NCI-H82 treated with DMSO at 0.1 percent for 48 hours (cell line): ENCODE measurements around the gene SKP2.
A peak's percentile ranks its signal among the peaks of the same experiment; 100 is the strongest.
"Not testable (repeated sequence)": the region's sequence is repeated elsewhere in the genome, so short reads cannot be mapped to it uniquely, and the experiment has no call there.

Experiments
- DNase-seq: peaks from one replicate; lab custom pipeline; 2025; ENCODE audit not compliant: unreplicated experiment; lab: John Stamatoyannopoulos, UW

SKP2 gene

DNA sequence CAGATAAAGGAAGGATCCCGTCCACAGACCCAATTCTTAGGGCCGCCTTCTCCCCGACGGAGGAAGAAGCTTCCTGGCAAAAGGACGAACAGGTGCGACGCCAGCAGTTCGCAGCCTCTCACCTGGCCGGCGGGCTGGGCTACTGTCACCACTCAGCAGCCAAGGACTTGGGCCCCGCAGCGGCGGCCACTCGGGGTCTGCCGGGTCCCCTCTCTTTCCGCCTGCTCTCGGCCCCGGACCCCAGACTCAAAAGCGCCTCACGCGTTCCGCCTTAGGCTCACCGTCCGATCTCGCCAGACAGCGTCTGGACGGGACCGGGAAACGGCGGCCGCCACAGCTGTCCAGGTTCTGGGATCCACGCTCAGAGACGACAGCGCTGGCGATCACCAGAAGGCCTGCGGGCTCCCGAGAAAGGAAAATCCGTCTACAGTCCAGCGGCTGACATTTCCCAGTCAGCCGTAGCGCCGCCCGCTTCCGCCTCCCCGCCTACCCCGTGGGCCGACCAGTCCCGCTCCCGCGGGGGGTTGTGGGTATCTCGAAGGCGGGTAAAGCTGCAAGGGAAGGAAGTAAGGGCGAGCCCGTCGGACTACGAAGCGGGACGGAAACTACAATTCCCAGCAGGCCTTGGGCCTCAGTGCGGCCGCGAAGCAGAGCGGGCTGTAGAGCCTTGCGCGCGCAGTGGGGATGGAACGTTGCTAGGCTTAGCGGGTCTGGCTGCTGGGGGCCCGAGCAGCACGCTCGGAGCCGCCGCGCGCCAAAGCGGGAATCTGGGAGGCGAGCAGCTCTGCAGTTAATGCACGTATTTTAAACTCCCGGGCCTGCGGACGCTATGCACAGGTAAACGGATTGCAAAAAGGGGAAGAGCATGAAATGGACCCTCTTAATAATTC is at the start of gene SKP2, which contains the start of gene LMBRD2:
SKP2 (plus strand) TSS at position 678 of the 890 bp plus-strand sequence; CDS start at position 830, 152 bp downstream.
LMBRD2 (minus strand) TSS at position 454 of the 890 bp plus-strand sequence. CDS start 8,538 bp downstream, outside the sequence.
- peak; percentile 84 for DNase-seq

DNA sequence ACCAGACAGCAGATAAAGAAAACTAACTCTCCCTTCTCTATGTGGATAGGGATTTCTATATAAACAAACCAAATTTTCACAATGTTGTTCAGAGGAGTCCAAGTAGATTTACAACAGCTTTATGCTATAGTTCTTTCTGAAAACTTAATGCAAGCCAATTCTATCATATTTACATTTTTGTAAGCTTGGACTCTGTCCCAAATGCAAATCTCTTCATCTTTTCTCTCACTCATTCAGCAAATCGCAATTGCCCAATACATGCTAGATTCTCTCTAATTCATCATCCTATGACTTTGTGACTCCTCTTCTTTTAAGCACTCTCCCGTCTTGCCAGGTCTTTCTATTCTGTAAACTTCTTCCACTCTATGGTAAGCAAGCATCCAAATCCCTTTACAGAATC is 46.1 kb upstream of the SKP2 start:
- DNase-seq: no peak

DNA sequence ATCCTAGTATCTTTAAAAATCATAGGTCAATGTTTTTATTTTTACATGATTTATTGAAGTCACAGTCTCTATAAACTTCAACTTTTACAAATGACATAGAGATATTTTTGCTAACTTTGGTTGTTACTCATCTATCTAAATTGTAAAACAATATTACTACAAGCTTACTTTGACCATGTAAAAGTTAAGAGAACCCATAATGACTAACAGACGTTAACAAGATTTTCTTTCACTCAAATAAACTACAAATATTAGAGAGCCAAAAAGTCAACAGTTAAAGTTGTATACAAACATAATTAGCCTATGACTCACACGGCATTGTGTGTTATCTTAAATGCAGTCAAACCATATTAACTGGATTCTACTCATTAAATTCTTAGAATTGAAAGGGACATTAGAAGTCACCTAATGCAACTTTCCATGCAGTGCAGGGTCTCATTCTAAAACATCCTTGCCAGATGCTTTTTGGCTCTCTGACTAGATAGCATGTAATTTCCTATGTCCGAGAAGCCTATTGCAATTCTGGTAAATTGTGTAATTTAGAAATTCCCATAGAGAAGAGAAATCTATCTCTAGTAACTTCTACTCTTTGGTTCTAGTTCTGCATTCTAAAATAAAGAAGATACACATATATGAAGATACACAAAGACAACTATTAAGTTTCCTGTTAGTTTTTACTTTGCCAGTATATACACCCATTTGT is 43.0 kb upstream of the SKP2 start:
- no peak for DNase-seq

DNA sequence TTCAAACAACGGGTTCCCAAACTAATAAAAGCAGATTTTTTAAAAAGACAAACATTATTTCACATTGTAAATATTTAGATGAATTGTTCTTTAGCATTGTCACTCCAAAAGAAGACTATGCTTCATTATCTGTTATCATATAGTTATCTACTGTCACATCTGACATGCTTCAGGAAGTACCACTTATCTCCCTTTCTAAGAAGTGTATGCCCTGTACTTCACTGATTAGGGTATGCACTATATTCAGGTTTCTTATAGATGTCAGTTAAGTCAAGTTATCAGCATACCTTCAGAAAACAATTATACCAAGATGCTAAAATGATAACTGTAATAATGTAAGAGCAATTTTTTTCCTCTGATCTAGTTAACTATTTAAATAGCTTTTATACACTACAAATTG is 40.7 kb upstream of the SKP2 start:
- DNase-seq: no peak

DNA sequence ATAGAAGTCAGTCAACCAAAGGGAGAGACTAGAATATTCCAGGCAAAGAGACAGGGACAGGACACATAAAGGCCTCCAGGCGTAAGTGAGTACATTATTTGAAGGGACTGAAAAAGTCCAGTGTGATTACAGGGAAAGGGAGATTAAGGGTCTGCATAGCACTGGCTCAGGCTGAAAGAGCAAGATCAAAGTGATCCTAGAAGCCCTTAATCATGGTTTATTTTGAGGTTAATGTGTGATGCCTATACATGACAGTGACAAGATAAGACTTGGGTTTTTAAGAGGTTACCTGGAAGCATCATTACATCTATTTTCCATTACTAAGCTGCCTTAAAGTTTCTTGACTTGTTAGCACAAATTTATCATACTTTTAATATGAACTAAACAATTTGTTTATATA is 26.0 kb upstream of the SKP2 start:
- DNase-seq: peak; percentile 3

DNA sequence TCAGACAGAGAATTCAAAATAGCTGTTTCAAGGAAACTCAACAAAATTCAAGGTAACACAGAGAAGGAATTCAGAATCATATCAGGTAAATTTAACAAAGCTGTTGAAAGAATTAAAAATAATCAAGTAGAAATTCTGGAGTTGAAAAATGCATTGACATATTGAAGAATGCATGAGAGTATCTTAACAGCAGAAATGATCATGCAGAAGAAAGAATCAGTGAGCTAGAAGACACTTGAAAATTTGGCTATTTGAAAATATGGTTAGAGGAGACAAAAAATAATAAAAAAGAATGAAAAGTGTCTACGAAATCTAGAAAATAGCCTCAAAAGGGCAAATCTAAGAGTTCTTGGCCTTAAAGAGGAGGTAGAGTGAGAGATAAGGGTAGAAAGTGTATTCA is 23.1 kb upstream of the SKP2 start:
- DNase-seq: no peak

- DNase-seq: not testable (repeated sequence)
These were observed 22.2 kb upstream of the SKP2 start for GRCh38 chr5:36129666-36130065.

DNA sequence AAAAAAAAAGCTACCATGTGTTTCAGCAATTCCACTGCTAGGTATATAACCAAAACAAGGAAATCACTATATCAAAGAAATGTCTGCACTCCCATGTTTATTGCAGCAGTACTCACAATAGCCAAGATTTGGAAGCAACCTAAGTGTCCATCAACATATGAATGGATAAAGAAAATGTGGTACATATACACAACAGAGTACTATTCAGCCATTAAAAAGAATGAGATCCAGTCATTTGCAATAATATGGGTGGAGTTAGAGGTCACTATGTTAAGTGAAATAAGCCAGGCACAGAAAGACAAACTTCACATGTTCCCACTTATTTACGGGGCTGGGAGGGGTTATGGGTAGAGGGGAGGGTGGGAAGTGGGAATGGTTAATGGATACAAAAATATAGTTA is 18.9 kb upstream of the SKP2 start:
- not testable (repeated sequence) for DNase-seq

- DNase-seq: no peak
These were observed 15.9 kb upstream of the SKP2 start for GRCh38 chr5:36135988-36136387.

DNA sequence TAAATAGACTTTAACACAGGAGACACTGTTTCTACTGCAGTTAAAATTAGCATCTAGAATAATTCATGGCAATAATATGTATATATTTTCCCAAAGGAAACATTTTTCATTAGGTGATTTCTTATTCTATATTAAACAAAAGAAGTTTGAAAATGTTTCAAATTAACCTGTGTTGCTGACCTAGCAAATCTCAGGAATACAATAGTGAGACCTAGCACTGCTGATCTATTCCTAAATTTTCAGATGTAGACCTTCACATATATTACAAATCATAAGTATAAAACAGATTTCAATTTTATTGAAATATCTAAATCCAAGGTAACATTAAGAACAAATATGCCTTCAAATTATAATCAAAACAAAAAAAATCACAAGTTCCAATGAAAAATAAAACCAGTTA is 15.3 kb upstream of the SKP2 start:
- DNase-seq: no peak

- no peak for DNase-seq
These were observed 12.8 kb upstream of the SKP2 start for GRCh38 chr5:36138900-36139683.

GRCh38 chr5:36145311-36145710 is 6.6 kb upstream of the SKP2 start:
- DNase-seq: no peak

DNA sequence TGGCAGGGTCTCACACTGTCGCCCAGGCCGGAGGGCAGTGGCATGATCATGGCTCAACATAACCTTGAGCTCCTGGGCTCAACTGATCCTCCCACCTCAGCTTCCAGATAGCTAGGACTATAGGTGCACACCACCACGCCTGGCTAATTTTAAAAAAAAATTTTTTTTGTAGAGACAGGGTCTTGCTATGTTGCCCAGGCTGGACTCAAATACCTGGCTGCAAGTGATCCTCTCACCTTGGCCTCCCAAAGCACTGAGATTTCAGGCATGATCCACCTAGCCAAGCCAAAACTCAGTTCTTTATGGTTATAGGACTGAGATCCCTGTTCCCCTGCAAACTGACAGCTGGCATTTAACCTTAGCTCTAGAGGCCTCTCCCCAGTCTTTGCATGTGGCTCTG is 5.5 kb upstream of the SKP2 start:
- DNase-seq: no peak

DNA sequence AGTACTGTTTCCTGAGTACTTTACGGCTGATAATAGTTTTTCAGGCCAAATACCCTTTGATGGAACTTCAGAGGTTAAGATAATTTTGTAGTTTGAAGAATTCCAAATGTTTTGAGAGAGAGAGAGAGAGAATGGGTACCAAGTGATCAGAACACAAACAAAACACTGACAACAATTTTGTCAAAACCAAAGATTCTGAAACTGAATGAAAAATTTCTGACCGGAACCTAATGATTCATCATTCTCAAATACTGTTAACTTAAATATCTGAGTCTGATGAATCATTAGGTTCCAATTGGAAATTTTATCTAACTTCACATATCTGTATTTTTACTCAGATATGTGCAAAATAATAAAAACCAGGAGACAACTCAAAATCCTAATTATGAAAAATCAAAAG is 4.2 kb upstream of the SKP2 start:
- DNase-seq: no peak

DNA sequence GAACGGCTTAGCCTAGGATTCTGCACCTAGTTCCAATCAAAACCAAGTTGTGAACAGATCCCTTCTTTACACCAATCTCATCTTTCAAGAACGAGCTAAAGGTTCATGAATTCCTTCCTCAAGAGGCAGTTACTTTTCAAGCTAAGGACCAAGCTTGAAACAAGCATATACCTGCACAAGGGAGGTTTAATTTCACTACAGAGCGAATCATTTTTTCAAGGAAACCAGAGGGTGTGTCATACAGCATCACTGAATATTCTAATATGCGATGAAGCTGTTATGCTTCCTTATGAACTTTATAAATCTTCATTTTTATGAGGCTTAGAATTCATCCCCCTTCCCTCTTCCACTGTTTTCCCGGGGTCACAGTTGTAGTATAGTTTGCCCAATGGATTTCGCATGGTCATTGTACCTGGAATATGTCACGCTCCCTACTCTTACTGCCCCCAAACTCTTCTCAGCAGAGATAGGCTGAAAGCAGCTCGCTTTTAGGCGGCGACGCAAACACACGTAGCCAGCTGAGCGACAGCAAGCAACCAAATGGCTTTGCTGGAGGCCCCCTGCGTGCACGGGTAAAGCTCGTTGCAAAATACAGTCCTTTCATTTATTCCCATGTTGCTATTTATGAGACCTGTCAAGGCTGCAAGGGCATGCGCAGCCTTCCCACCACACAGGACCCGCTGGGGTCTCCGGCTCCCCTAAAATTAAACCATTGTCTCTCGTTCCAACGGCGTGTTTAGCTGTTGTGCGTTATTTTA is 1.1 kb upstream of the SKP2 start:
- DNase-seq: no peak

DNA sequence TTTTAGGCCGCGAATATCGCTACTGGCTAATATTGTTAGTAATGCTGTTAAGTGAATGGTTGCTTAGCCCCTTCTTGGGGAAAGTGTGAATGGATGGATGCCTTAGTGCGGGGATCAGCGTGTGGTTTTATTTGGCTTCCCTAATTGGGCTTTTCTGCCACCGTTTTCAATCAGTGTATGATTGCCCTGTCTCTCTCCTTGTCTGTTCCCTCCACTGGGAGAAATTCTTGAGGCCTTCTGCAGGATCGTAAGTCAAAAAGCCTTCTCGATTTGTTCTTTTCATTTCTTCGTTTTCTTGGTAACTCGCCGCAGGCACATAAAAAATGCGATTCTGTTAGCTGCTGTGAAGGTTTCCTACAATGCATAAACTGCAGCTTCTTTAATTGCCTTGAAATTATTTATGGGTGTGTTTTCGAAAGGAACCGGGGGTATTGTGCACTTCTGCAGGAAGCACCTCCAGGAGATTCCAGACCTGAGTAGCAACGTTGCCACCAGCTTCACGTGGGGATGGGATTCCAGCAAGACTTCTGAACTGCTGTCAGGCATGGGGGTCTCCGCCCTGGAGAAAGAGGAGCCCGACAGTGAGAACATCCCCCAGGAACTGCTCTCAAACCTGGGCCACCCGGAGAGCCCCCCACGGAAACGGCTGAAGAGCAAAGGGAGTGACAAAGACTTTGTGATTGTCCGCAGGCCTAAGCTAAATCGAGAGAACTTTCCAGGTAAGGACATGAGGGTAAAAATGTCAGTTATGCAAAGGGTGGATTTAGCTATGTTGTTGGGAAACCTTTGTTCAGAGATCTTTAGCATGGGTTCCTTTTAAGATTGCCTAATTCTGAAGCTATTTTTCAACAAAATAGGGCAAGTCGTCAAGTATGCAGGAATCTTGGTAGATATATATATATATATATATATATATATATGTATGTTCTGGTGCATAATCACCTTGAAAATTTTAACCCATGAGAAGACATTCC is 700 bp downstream of the SKP2 start:
- DNase-seq: peak; percentile 32

GRCh38 chr5:36153298-36153677 is 1.4 kb downstream of the SKP2 start:
- no peak for DNase-seq

DNA sequence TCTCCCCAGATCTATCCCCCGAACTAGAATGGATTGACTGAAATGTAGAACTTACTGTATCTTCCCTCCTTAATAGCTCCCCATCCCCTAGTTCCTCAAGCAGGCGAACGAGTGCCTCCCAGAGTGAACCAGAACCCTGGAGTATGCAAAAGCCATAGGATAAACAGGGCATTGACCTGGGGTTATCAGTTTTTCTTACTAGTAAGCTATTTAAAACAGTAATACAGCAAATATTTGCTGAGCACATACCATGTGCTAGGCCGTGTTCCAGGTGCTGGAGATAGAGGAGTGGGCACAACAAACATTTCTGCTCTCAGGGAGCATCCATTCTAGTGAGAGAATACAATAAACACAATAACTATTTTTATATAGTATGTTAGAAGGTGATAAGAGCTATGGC is 1.8 kb downstream of the SKP2 start:
- no peak for DNase-seq

DNA sequence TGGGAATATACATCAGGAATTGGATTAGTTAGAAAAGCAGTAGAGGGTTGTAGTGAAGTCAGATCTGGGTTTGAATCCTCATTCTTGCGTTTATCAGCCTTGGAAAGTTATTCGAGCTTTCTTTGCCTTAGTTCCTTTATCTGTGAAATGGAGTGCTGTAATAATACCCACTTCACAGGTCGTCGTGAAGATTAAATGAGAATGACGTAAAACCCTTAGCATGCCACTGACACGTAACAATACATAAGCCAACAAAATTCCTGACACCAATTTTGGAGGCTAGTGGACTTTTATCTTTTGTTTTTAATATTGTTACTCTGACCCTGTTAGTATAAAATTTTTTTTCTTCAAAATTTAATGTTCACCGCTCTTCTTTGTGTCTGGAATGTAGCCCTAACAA is 3.4 kb downstream of the SKP2 start:
- no peak for DNase-seq
